ENCODE measurements around the gene SEMA6B. TPM values are rescaled to one million over a fixed set of nuclear protein-coding genes. Genes with fewer than 3 reads are reported as not detected.

SEMA6B gene
- total and polyA plus RNA-seq, 2 of the 4 experiments (the other 2 are of a cell fraction) = 0.18 to 0.72 TPM

DNA sequence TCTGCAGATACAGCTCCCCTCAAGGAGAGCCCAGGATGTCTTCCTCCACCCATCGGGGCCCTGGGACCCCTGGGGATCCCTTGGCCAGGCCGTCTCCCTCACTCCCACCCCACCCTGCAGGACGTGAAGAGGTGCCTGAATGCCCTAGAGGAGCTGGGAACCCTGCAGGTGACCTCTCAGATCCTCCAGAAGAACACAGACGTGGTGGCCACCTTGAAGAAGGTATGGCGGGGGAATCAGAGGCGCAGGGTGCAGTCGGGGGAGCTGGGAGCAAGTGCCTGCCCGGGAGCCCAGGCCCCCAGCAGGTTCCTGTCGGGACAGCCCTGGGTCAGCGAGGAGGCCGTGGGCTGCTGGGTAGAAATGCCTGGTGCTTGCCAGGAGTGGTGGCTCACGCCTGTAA, 60.8 kb downstream of the SEMA6B start:
- 60% methylated on average over 1 of the region's 12 CpGs; no CpG with 5 or more reads in 1 of the 2 experiments for WGBS, 2 experiments (ENCODE audit: extremely low coverage in 2 of 2, insufficient read length in 1 of 2)
- no peak overlapping the region for H2BK20ac ChIP-seq (ENCODE audit: low read depth, low read length)
- DNase-seq = no peak
- peaks cover 75% of the 10 kb centered on the region for H3K36me3 ChIP-seq (ENCODE audit: control insufficient read depth, insufficient read depth, low read length)
- no peaks in the 10 kb centered on the region for H4K20me1 ChIP-seq (ENCODE audit: insufficient read depth, low read length)
- H3K4me1 ChIP-seq (ENCODE audit: control insufficient read depth, insufficient read depth, low read length) = no peaks in the 10 kb centered on the region
- no peak overlapping the region for H2AFZ ChIP-seq (replicated peaks; ENCODE audit: low read length, poor library complexity)
- intact Hi-C loops (cut with micrococcal nuclease) (no loop called here), in situ Hi-C loops (cut with MboI; ENCODE audit: low sequenced_read_pairs) (no loop called here), dilution Hi-C loops (cut with HindIII; ENCODE audit: low sequenced_read_pairs, unreplicated experiment) (no loop called here)
- H4K5ac ChIP-seq (ENCODE audit: low read depth, low read length) = no peak overlapping the region
- H3K27me3 ChIP-seq (ENCODE audit: control insufficient read depth, insufficient read depth, low read length) = no peaks in the 10 kb centered on the region
- no peak overlapping the region for H3K18ac ChIP-seq (ENCODE audit: low read depth, low read length)
- POLR2A ChIA-PET (ENCODE audit: unreplicated experiment) = no interaction called here
- no TSS peak for BruUV-seq (replicated peaks)
- no peak overlapping the region for H3K4me3 ChIP-seq (ENCODE audit: insufficient read depth, low read depth, low read length)
- no peak overlapping the region for H3K14ac ChIP-seq (replicated peaks; ENCODE audit: low read depth, low read length)
- H3K4ac ChIP-seq (ENCODE audit: low read depth, low read length) = no peak overlapping the region
- H3K4me2 ChIP-seq (ENCODE audit: low read depth, low read length) = no peak overlapping the region
- H4K91ac ChIP-seq (ENCODE audit: insufficient read depth, low read depth, low read length) = no peak overlapping the region
- H2AK9ac ChIP-seq (replicated peaks; ENCODE audit: low read depth, low read length, poor library complexity) = no peak overlapping the region
- no peak for TF ChIP-seq RAD21 (IDR thresholded peaks at IDR 0.05; ENCODE audit: low read length)
- no peak overlapping the region for H2BK5ac ChIP-seq (ENCODE audit: low read depth, low read length, poor library complexity, severe bottlenecking)
- H3K23ac ChIP-seq (ENCODE audit: low read depth, low read length) = no peak overlapping the region
- no peaks in the 10 kb centered on the region for H3K79me1 ChIP-seq (ENCODE audit: low read depth in 1 of 2, low read length in 2 of 2)
- H3K56ac ChIP-seq (ENCODE audit: extremely low read depth, insufficient read depth, low read length) = no peak overlapping the region
- H2BK15ac ChIP-seq (ENCODE audit: low read depth, low read length) = no peak overlapping the region
- no peak overlapping the region for H4K8ac ChIP-seq (ENCODE audit: low read depth in 2 of 2, low read length in 2 of 2)
- no peak overlapping the region for H2BK120ac ChIP-seq (ENCODE audit: low read depth, low read length)
- no peaks in the 10 kb centered on the region for H3K9me1 ChIP-seq (ENCODE audit: insufficient read depth, low read length)
- no peak overlapping the region for H2AK5ac ChIP-seq (ENCODE audit: low read depth, low read length)
- no peaks in the 10 kb centered on the region for H3K9me3 ChIP-seq (ENCODE audit: control insufficient read depth, insufficient read depth, low read length)
- no peak overlapping the region for H3K27ac ChIP-seq (ENCODE audit: insufficient read depth, low read length)
- no peak for ATAC-seq (ENCODE audit: low read depth)
- no peak overlapping the region for H3K9ac ChIP-seq (ENCODE audit: low read depth, low read length)
- CTCF ChIA-PET = no interaction called here
